Activated CD4-positive, alpha-beta memory T cell treated with anti-CD3 and anti-CD28 coated beads, Interleukin-2, amount 10 ng/mL, durations not matched to agents 7 days and 5 days (primary cell): ENCODE data around the gene LRRC19. TPM values are rescaled to one million over a fixed set of nuclear protein-coding genes. Genes with fewer than 3 reads are reported as not detected.

Source experiments
- CTCF ChIA-PET: fragments of 350-600 bp; sonication (Branson Sonifier 250); formaldehyde crosslinking; loops from one replicate; lab custom pipeline; 2021; ENCODE audit warnings: antibody characterized with exemption, inconsistent platforms; lab: Charles Lee
- POLR2A ChIA-PET: fragments of 350-600 bp; sonication (Branson Sonifier 250); formaldehyde crosslinking; loops from one replicate; lab custom pipeline; 2021; ENCODE audit warnings: antibody characterized with exemption; lab: Charles Lee
- DNase-seq: peaks from one replicate; pipeline ENCODE4 v3.0.0-alpha.2; 2020
- H3K27ac Mint-ChIP-seq: one replicate; pipeline ENCODE4 v1.8.0; 2021; ENCODE audit warnings: mild to moderate bottlenecking, mixed read lengths
- H3K27me3 Mint-ChIP-seq: one replicate; pipeline ENCODE4 v1.8.0; 2021; ENCODE audit warnings: mixed read lengths
- H3K36me3 Mint-ChIP-seq: one replicate; pipeline ENCODE4 v1.8.0; 2021; ENCODE audit warnings: low read depth, mixed read lengths
- H3K4me1 Mint-ChIP-seq: one replicate; pipeline ENCODE4 v1.8.0; 2021; ENCODE audit warnings: mixed read lengths
- H3K4me3 Mint-ChIP-seq: one replicate; pipeline ENCODE4 v1.8.0; 2021; ENCODE audit warnings: mild to moderate bottlenecking, mixed read lengths
- H3K9me3 Mint-ChIP-seq: one replicate; pipeline ENCODE4 v1.8.0; 2021; ENCODE audit warnings: mixed read lengths
- total RNA-seq, 2 experiments: library from RNA; stranded (reverse); gene quantifications; one replicate each; pipeline ENCODE4 v1.2.3, GENCODE V29; 2021

Gene LRRC19
- total RNA-seq, 2 experiments from 2014 or later, result not detected

- H3K27ac Mint-ChIP-seq, result no peak overlapping the region
- ChIA-PET POLR2A (no interaction called here), CTCF (no interaction called here)
- DNase-seq, result no peak
- H3K36me3 Mint-ChIP-seq, result no peaks in the 10 kb centered on the region
- no peaks in the 10 kb centered on the region for H3K9me3 Mint-ChIP-seq
- no peaks in the 10 kb centered on the region for H3K27me3 Mint-ChIP-seq
- no peak overlapping the region for H3K4me3 Mint-ChIP-seq
- peaks cover 57% of the 10 kb centered on the region for H3K4me1 Mint-ChIP-seq
Measured at GRCh38 chr9:26951794-26952193, 53.7 kb downstream of the LRRC19 start.

- no peaks in the 10 kb centered on the region for H3K27me3 Mint-ChIP-seq
- no peaks in the 10 kb centered on the region for H3K9me3 Mint-ChIP-seq
- ChIA-PET POLR2A (no interaction called here), CTCF (no interaction called here)
- H3K36me3 Mint-ChIP-seq, result peaks cover 4% of the 10 kb centered on the region
- DNase-seq, result no peak
- no peak overlapping the region for H3K27ac Mint-ChIP-seq
- H3K4me3 Mint-ChIP-seq, result no peak overlapping the region
- peaks cover 54% of the 10 kb centered on the region for H3K4me1 Mint-ChIP-seq
Measured at GRCh38 chr9:26950521-26950920, 55.0 kb downstream of the LRRC19 start.

- no peak for DNase-seq
- ChIA-PET POLR2A (no interaction called here), CTCF (interaction anchor here (0.7 kb wide), 1 partner anchor 54 kb away, joined by 3 read pairs; no protein-coding TSS in a partner anchor)
- Mint-ChIP-seq H3K27ac (no peak overlapping the region), H3K27me3 (no peaks in the 10 kb centered on the region), H3K4me1 (peaks cover 53% of the 10 kb centered on the region), H3K4me3 (no peak overlapping the region), H3K9me3 (no peaks in the 10 kb centered on the region), H3K36me3 (peaks cover 7% of the 10 kb centered on the region)
Measured at GRCh38 chr9:26949637-26950069, 55.8 kb downstream of the LRRC19 start.

- ChIA-PET POLR2A (interaction anchor here (0.8 to 3.6 kb wide), 9 partner anchors 8 to 625 kb away, joined by 3 to 73 read pairs (median 4); partner anchors contain the start of genes CAAP1 and IFT74), CTCF (interaction anchor here (0.7 to 1.3 kb wide), 2 partner anchors 9 to 114 kb away, joined by 5 to 7 read pairs; partner anchors contain the start of gene IFT74)
- no peaks in the 10 kb centered on the region for H3K27me3 Mint-ChIP-seq
- peak overlapping the region; percentile 92 for H3K27ac Mint-ChIP-seq
- no peak for DNase-seq
- no peaks in the 10 kb centered on the region for H3K9me3 Mint-ChIP-seq
- H3K4me1 Mint-ChIP-seq, result peaks cover 56% of the 10 kb centered on the region
- peak overlapping the region; percentile 85 for H3K4me3 Mint-ChIP-seq
- peaks cover 25% of the 10 kb centered on the region for H3K36me3 Mint-ChIP-seq
Measured at GRCh38 chr9:26947736-26948135, 57.7 kb downstream of the LRRC19 start.

- H3K4me1 Mint-ChIP-seq, result peaks cover 60% of the 10 kb centered on the region
Measured at GRCh38 chr9:26946753-26947727, 58.4 kb downstream of the LRRC19 start, which contains the start of gene PLAA. TSS of gene PLAA (minus strand) at chr9:26947242. CDS start at chr9:26947045, 197 bp downstream.

GRCh38 chr9:26945591-26945990 lies 59.9 kb downstream of the LRRC19 start:
- H3K27ac Mint-ChIP-seq, result peak overlapping the region; percentile 92
- H3K36me3 Mint-ChIP-seq, result peaks cover 36% of the 10 kb centered on the region
- no peaks in the 10 kb centered on the region for H3K27me3 Mint-ChIP-seq
- peak overlapping the region; percentile 85 for H3K4me3 Mint-ChIP-seq
- no peak for DNase-seq
- no peaks in the 10 kb centered on the region for H3K9me3 Mint-ChIP-seq
- POLR2A ChIA-PET, result interaction anchor here (1.2 to 3.6 kb wide), 2 partner anchors 11 to 53 kb away, joined by 6 to 73 read pairs; partner anchors contain the start of genes CAAP1 and IFT74
- CTCF ChIA-PET, result no interaction called here
- H3K4me1 Mint-ChIP-seq, result peaks cover 72% of the 10 kb centered on the region

More at GRCh38 chr9:26946753-26947727, 58.4 kb downstream of the LRRC19 start, which contains the start of gene PLAA:
- Mint-ChIP-seq H3K36me3 (peaks cover 28% of the 10 kb centered on the region), H3K27me3 (no peaks in the 10 kb centered on the region), H3K4me3 (peak within 1 kb of the TSS; percentile 85), H3K27ac (peak within 1 kb of the TSS; percentile 92), H3K9me3 (no peaks in the 10 kb centered on the region)
- DNase-seq, result peak; percentile 88
- ChIA-PET CTCF (interaction anchor here (0.5 to 1.3 kb wide), 3 partner anchors 8 to 86 kb away, joined by 3 to 7 read pairs (median 3); partner anchors contain the start of gene IFT74), POLR2A (interaction anchor here (0.8 to 3.6 kb wide), 10 partner anchors 8 to 626 kb away, joined by 3 to 73 read pairs (median 4); partner anchors contain the start of genes CAAP1 and IFT74)

Other genes starting within 250 kb of the LRRC19 start
- 10 to 100 TPM; 16.6 to 18.1 TPM for gene CAAP1, start 112.9 kb downstream of the LRRC19 start, total RNA-seq
- gene PLAA, start 58.4 kb downstream of the LRRC19 start, total RNA-seq, result 10 to 100 TPM; 34.1 to 35.9 TPM
- gene IFT74, start 49.3 kb downstream of the LRRC19 start, total RNA-seq, result 1 to 10 TPM; 7.4 to 9.4 TPM
- gene TEK, start 103.6 kb upstream of the LRRC19 start, total RNA-seq, result not detected